ENCODE results near the gene PON3.

Gene PON3

GRCh38 chr7:95357623-95358022 lies 38.6 kb downstream of the PON3 start:
- TF ChIP-seq CTCF (IDR thresholded peaks at IDR 0.05; ENCODE audit: control insufficient read depth, extremely low read depth, insufficient read depth) = no peak
- no peak for DNase-seq (ENCODE audit: low read depth)
- H3K4me3 ChIP-seq (ENCODE audit: low read depth, low read length) = no peak overlapping the region

- 0 out of 2 replicates have a peak, but pooled peaks have one; percentile 6 for TF ChIP-seq CTCF (IDR thresholded peaks at IDR 0.05; ENCODE audit: control insufficient read depth, extremely low read depth, insufficient read depth)
- no peak for DNase-seq (ENCODE audit: low read depth)
- H3K4me3 ChIP-seq (ENCODE audit: low read depth, low read length) = no peak overlapping the region
These were observed 53.4 kb downstream of the PON3 start for GRCh38 chr7:95342642-95343307.

GRCh38 chr7:95342029-95342428 lies 54.1 kb downstream of the PON3 start:
- TF ChIP-seq CTCF (IDR thresholded peaks at IDR 0.05; ENCODE audit: control insufficient read depth, extremely low read depth, insufficient read depth) = no peak
- no peak for DNase-seq (ENCODE audit: low read depth)
- no peak overlapping the region for H3K4me3 ChIP-seq (ENCODE audit: low read depth, low read length)

- DNase-seq (ENCODE audit: low read depth) = no peak
- no peak for TF ChIP-seq CTCF (IDR thresholded peaks at IDR 0.05; ENCODE audit: control insufficient read depth, extremely low read depth, insufficient read depth)
- H3K4me3 ChIP-seq (ENCODE audit: low read depth, low read length) = no peak overlapping the region
These were observed 55.7 kb downstream of the PON3 start for GRCh38 chr7:95340491-95340890.

GRCh38 chr7:95338832-95339231 lies 57.3 kb downstream of the PON3 start:
- H3K4me3 ChIP-seq (ENCODE audit: low read depth, low read length) = no peak overlapping the region
- TF ChIP-seq CTCF (IDR thresholded peaks at IDR 0.05; ENCODE audit: control insufficient read depth, extremely low read depth, insufficient read depth) = no peak
- no peak for DNase-seq (ENCODE audit: low read depth)

- DNase-seq (ENCODE audit: low read depth) = no peak
- TF ChIP-seq CTCF (IDR thresholded peaks at IDR 0.05; ENCODE audit: control insufficient read depth, extremely low read depth, insufficient read depth) = no peak
- H3K4me3 ChIP-seq (ENCODE audit: low read depth, low read length) = no peak overlapping the region
These were observed 61.1 kb downstream of the PON3 start for GRCh38 chr7:95335093-95335492.

- no peak for DNase-seq (ENCODE audit: low read depth)
- no peak overlapping the region for H3K4me3 ChIP-seq (ENCODE audit: low read depth, low read length)
- TF ChIP-seq CTCF (IDR thresholded peaks at IDR 0.05; ENCODE audit: control insufficient read depth, extremely low read depth, insufficient read depth) = no peak
These were observed 61.7 kb downstream of the PON3 start for GRCh38 chr7:95334447-95334846.

Data from LNCaP clone FGC (cell line).